Lower leg skin (tissue), 4 donors: ENCODE results near the gene GDPD1. TPM values are rescaled to one million over a fixed set of nuclear protein-coding genes. Genes with fewer than 3 reads are reported as not detected.
"Not testable (repeated sequence)": the region's sequence is repeated elsewhere in the genome, so short reads cannot be mapped to it uniquely, and the experiment has no call there.

Experiments
- DNase-seq, 2 donors: peaks; one replicate each; pipeline ENCODE4 v3.0.0-alpha.2; 2019; ENCODE audit warnings: low spot score in 2 of 2
- H3K4me3 ChIP-seq: fragments of 200-600 bp; sonication (generic); 2 replicates; pipeline ENCODE4 v1.5.1; 2017; ENCODE audit warnings: mild to moderate bottlenecking, low read depth; ENCODE audit not compliant: poor library complexity, severe bottlenecking
- CTCF ChIP-seq, 3 donors: fragments of 450-650 bp; IDR thresholded peaks; one replicate each; pipeline ENCODE4 v1.5.1; 2016; ENCODE audit warnings: antibody characterized with exemption in 3 of 3, mild to moderate bottlenecking in 3 of 3, moderate library complexity in 2 of 3
- POLR2A ChIP-seq, 2 donors: fragments of 450-650 bp; IDR thresholded peaks; one replicate each; pipeline ENCODE4 v1.6.1; 2016 to 2017; ENCODE audit warnings: antibody characterized with exemption in 2 of 2, mild to moderate bottlenecking in 1 of 2, moderate library complexity in 1 of 2
- WGBS, 2 donors: methylation state at CpG; one replicate each; pipeline ENCODE4 v1.1.5; 2018; 5-methylcytosine and 5-hydroxymethylcytosine counted together
- intact Hi-C: fragments of 100-400 bp; cut with DNase I; formaldehyde crosslinking; loops from one replicate; pipeline ENCODE4 v1.15.0; 2023; ENCODE audit warnings: low total_unique reads
- total RNA-seq, 4 donors: library from RNA; depleted of rRNA; stranded (reverse); fragments of >200 nt; gene quantifications; one replicate each; pipeline ENCODE4 v1.1.0, GENCODE V29; 2016

The GDPD1 gene
- total RNA-seq, 4 donors from 2014 or later, result 1.0 to 14.0 (median 3.8) TPM

DNA sequence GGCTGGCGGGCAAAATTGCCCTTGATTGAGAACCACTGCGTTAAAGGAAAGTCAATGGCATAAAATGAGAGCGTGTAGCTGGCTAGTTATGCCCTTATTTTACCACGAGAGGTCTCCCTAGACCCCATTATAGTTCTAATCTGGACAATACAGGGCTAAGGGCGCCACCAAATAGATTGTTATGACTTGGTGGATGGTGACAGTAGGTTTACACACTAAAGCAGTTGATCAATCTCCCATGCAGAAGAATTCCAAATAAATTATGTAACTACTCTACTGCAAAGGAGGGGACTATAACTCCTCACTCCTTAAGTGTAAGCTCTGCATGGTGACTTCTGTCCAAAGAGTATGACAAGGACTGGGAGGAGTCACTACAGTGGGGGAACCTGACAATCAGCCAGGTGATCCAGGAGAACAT, 90.7 kb downstream of the GDPD1 start:
- 2% methylated on average over 5 of the region's 5 CpGs for WGBS, 2 donors
- TF ChIP-seq POLR2A (IDR thresholded peaks at IDR 0.05) (no peak), CTCF (IDR thresholded peaks at IDR 0.05) (peak in 1 of 3 donors; percentile 79)
- intact Hi-C loops, result loop anchor here (5.0 kb wide), 1 partner anchor 131 kb away; no protein-coding TSS in a partner anchor
- H3K4me3 ChIP-seq, result no peak overlapping the region
- peak; percentile 45 to 74 for DNase-seq

DNA sequence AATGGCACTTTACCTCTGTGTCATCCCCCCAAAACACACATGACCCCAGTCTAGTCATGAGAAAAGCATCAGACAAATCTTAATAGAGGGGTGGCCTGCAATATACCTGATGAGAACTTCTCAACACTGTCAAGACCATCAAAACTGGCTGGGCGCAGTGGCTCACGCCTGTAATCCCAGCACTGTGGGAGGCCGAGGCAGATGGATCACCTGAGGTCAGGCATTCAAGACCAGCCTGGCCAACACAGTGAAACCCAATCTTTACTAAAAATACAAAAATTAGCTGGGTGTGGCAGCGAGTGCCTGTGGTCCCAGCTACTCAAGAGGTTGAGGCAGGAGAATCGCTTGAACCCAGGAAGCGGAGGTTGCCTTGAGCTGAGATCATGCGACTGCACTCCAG, 91.2 kb downstream of the GDPD1 start:
- H3K4me3 ChIP-seq, result not testable (repeated sequence)
- peak in 1 of 2 donors; percentile 57 for DNase-seq
- intact Hi-C loops, result loop anchor here (5.0 kb wide), 1 partner anchor 131 kb away; no protein-coding TSS in a partner anchor
- WGBS, 2 donors, result 93 to 94% methylated on average over 7 of the region's 7 CpGs

GRCh38 chr17:59315866-59316265, 95.6 kb downstream of the GDPD1 start:
- H3K4me3 ChIP-seq, result no peak overlapping the region
- WGBS, 2 donors, result 66 to 79% methylated on average over 4 of the region's 4 CpGs
- intact Hi-C loops, result no loop called here
- DNase-seq, result no peak
- TF ChIP-seq CTCF (IDR thresholded peaks at IDR 0.05) (no peak), POLR2A (IDR thresholded peaks at IDR 0.05) (no peak)

Other genes with a start within 250 kb of the GDPD1 start
- 10 to 100 TPM; 10.3 to 18.0 (median 13.9) TPM for gene TRIM37, start 113.6 kb upstream of the GDPD1 start, total RNA-seq
- 10 to 100 TPM in 3 of 4 donors, 1 to 10 TPM in 1; 8.9 to 21.2 (median 17.8) TPM for gene SKA2, start 65.3 kb upstream of the GDPD1 start, total RNA-seq
- 1 to 10 TPM; 1.5 to 3.7 (median 2.6) TPM for gene PRR11, start 64.8 kb upstream of the GDPD1 start, total RNA-seq
- 10 to 100 TPM; 11.5 to 15.5 (median 14.1) TPM for gene SMG8, start 10.5 kb upstream of the GDPD1 start, total RNA-seq
- 10 to 100 TPM; 20.6 to 33.1 (median 26.9) TPM for gene YPEL2, start 111.1 kb downstream of the GDPD1 start, total RNA-seq